Transverse colon (tissue), 4 donors: Measurements from ENCODE around the gene NAP1L5.

Experiments
- EP300 ChIP-seq: sonication (generic); formaldehyde crosslinking; IDR thresholded peaks from one replicate; pipeline ENCODE4 v1.6.1; 2017; ENCODE audit warnings: antibody characterized with exemption, low read depth
- POLR2A ChIP-seq: fragments of 450-650 bp; IDR thresholded peaks from one replicate; pipeline ENCODE4 v1.6.1; 2016; ENCODE audit warnings: antibody characterized with exemption, mild to moderate bottlenecking, moderate library complexity
- POLR2AphosphoS5 ChIP-seq, 3 donors: sonication (generic); formaldehyde crosslinking; IDR thresholded peaks; one replicate each; pipeline ENCODE4 v1.6.1; 2016; ENCODE audit warnings: antibody characterized with exemption in 3 of 3
- TF ChIP-seq, protein P1 (sequence below), 5 experiments: fragments of 200-600 bp in 3 of 5; fragments of 450-650 bp in 2 of 5; sonication (generic) in 3 of 5; IDR thresholded peaks; 1 replicate in 2 of 5; 2 replicates in 3 of 5; pipeline ENCODE4 v1.5.1; 2016 to 2017; ENCODE audit warnings: antibody characterized with exemption in 5 of 5, inconsistent platforms in 3 of 5, mild to moderate bottlenecking in 2 of 5, moderate library complexity in 1 of 5

DNA sequence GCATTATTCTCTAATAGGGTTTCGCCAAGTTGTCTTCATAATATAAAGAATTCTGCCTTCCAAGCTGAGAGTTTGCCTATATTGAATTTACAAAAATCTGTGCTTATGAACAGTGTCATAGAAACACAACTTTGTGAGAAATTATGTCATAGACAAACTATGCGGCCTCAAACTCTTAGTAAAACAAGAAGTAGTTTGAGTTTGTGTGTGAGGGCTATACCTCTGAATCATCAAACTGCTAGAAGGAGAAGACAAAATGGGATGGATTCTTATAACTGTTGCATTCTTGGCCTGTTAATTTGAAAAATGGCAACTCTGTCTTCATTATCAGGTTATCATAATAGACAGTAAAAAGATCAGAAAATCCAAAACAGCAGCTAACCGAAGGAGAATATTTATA is 46.1 kb upstream of the NAP1L5 start:
- TF ChIP-seq POLR2AphosphoS5 (IDR thresholded peaks at IDR 0.05) (no peak), POLR2A (no peak), EP300 (no peak)
- TF ChIP-seq, protein P1, sequence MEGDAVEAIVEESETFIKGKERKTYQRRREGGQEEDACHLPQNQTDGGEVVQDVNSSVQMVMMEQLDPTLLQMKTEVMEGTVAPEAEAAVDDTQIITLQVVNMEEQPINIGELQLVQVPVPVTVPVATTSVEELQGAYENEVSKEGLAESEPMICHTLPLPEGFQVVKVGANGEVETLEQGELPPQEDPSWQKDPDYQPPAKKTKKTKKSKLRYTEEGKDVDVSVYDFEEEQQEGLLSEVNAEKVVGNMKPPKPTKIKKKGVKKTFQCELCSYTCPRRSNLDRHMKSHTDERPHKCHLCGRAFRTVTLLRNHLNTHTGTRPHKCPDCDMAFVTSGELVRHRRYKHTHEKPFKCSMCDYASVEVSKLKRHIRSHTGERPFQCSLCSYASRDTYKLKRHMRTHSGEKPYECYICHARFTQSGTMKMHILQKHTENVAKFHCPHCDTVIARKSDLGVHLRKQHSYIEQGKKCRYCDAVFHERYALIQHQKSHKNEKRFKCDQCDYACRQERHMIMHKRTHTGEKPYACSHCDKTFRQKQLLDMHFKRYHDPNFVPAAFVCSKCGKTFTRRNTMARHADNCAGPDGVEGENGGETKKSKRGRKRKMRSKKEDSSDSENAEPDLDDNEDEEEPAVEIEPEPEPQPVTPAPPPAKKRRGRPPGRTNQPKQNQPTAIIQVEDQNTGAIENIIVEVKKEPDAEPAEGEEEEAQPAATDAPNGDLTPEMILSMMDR (IDR thresholded peaks at IDR 0.05) = no peak
